HCT116 (cell line): Measurements from ENCODE around the gene CLIC6. TPM values are rescaled to one million over a fixed set of nuclear protein-coding genes. Genes with fewer than 3 reads are reported as not detected.

Experiments used
- ATAC-seq: fragments of 200-7000 bp; cut with Tn5 transposase; 2 replicates; pipeline ENCODE4 v1.9.1; 2020; ENCODE audit warnings: mild to moderate bottlenecking, moderate library complexity
- BruUV-seq: library from RNA; stranded (reverse); fragments of 400-500 nt; replicated peaks from 2 replicates; lab custom pipeline; 2021; lab: Mats Ljungman, UMichigan
- CTCF ChIA-PET: fragments of 300-600 bp; sonication (Branson Sonifier 250); formaldehyde crosslinking; loops from one replicate; lab custom pipeline; 2021; ENCODE audit warnings: antibody characterized with exemption; lab: Charles Lee
- POLR2A ChIA-PET: fragments of 300-600, 350-600 bp; sonication (Branson Sonifier 250); formaldehyde crosslinking; loops from one replicate; lab custom pipeline; 2021; ENCODE audit warnings: antibody characterized with exemption; lab: Charles Lee
- RAD21 ChIA-PET, 2 experiments: fragments of 300-600 bp; sonication (Branson Sonifier 250); formaldehyde crosslinking; loops; one replicate each; lab custom pipeline; 2023; ENCODE audit warnings: low total read pairs in 2 of 2; ENCODE audit not compliant: uncharacterized antibody in 2 of 2, unreplicated experiment in 2 of 2, low non-redundant PET in 1 of 2; lab: Charles Lee
- DNase-seq: peaks from one replicate; pipeline ENCODE4 v3.0.0-alpha.2; 2010; ENCODE audit warnings: low read depth, low spot score
- H2AFZ ChIP-seq: fragments of 200-600 bp; shearing (Covaris generic), sonication (generic); 2 replicates; pipeline ENCODE4 v1.6.1; 2017; ENCODE audit warnings: low read depth, mixed run types, mixed read lengths, antibody characterized with exemption, low read length; ENCODE audit not compliant: poor library complexity, severe bottlenecking
- H3K27ac ChIP-seq: 2 replicates; pipeline ENCODE4 v1.5.1; 2012; ENCODE audit warnings: low read depth, low read length
- H3K27me3 ChIP-seq: fragments of 200-600 bp; sonication (generic); 2 replicates; pipeline ENCODE4 v1.6.1; 2016; ENCODE audit warnings: mixed run types, low read length, mixed read lengths; ENCODE audit not compliant: insufficient read depth
- H3K36me3 ChIP-seq, 2 experiments: fragments of 200-500 bp in 1 of 2; fragments of 200-600 bp in 1 of 2; sonication (Bioruptor generic) in 1 of 2; sonication (generic) in 1 of 2; 2 replicates each; pipeline versions ENCODE4 v1.5.1 to v1.6.1; 2014 to 2016; ENCODE audit warnings: low read length in 2 of 2, inconsistent platforms in 1 of 2, mixed read lengths in 1 of 2, mixed run types in 1 of 2; ENCODE audit not compliant: insufficient read depth in 2 of 2, control insufficient read depth in 1 of 2
- H3K4me1 ChIP-seq, 2 experiments: fragments of 200-600 bp in 1 of 2; sonication (generic) in 1 of 2; 2 replicates each; pipeline versions ENCODE4 v1.5.1 to v1.6.1; 2012 to 2017; ENCODE audit warnings: low read length in 2 of 2, inconsistent platforms in 1 of 2, mild to moderate bottlenecking in 1 of 2, mixed read lengths in 1 of 2, mixed run types in 1 of 2, moderate library complexity in 1 of 2; ENCODE audit not compliant: insufficient read depth in 2 of 2, control insufficient read depth in 1 of 2
- H3K4me2 ChIP-seq: fragments of 200-600 bp; sonication (generic); 2 replicates; pipeline ENCODE4 v1.6.1; 2017; ENCODE audit warnings: mixed run types, low read length, mixed read lengths
- H3K4me3 ChIP-seq, 2 experiments: fragments of 200-600 bp in 1 of 2; sonication (generic) in 1 of 2; replicated peaks in 1 of 2; 2 replicates each; pipeline ENCODE4 v1.5.1; 2011 to 2016; ENCODE audit warnings: low read length in 2 of 2, control low read depth in 1 of 2, low read depth in 1 of 2, mild to moderate bottlenecking in 1 of 2, mixed read lengths in 1 of 2, mixed run types in 1 of 2
- H3K79me2 ChIP-seq: fragments of 200-600 bp; sonication (generic); 2 replicates; pipeline ENCODE4 v1.6.1; 2017; ENCODE audit warnings: mild to moderate bottlenecking, mixed run types, low read length, moderate library complexity, mixed read lengths; ENCODE audit not compliant: insufficient read depth
- H3K9ac ChIP-seq: fragments of 200-600 bp; sonication (generic); 2 replicates; pipeline ENCODE4 v1.6.1; 2016; ENCODE audit warnings: low read length, mixed read lengths
- H3K9me2 ChIP-seq: fragments of 200-600 bp; sonication (generic), shearing (Covaris generic); 2 replicates; pipeline ENCODE4 v1.6.1; 2017; ENCODE audit warnings: mixed run types, mild to moderate bottlenecking, moderate library complexity; ENCODE audit not compliant: insufficient read depth
- H3K9me3 ChIP-seq, 2 experiments: fragments of 200-500 bp in 1 of 2; fragments of 200-600 bp in 1 of 2; sonication (Bioruptor generic) in 1 of 2; sonication (generic) in 1 of 2; 2 replicates each; pipeline ENCODE4 v1.6.1; 2014 to 2017; ENCODE audit warnings: low read length in 2 of 2, mixed read lengths in 2 of 2, inconsistent platforms in 1 of 2, low read depth in 1 of 2, mild to moderate bottlenecking in 1 of 2, mixed run types in 1 of 2, moderate library complexity in 1 of 2; ENCODE audit not compliant: control insufficient read depth in 1 of 2, insufficient read depth in 1 of 2
- H4K20me1 ChIP-seq: fragments of 200-600 bp; sonication (generic), shearing (Covaris generic); 2 replicates; pipeline ENCODE4 v1.6.1; 2017; ENCODE audit warnings: mixed run types, mild to moderate bottlenecking, moderate library complexity; ENCODE audit not compliant: insufficient read depth
- CBX3 ChIP-seq: IDR thresholded peaks from 2 replicates; pipeline ENCODE4 v1.6.1; 2012; ENCODE audit warnings: low read depth
- EGR1 ChIP-seq: IDR thresholded peaks from 2 replicates; pipeline ENCODE4 v1.6.1; 2012; ENCODE audit warnings: low read depth
- EZH2 ChIP-seq: fragments of 200-600 bp; sonication (generic); IDR thresholded peaks from 2 replicates; pipeline ENCODE4 v1.6.1; 2017; ENCODE audit warnings: antibody characterized with exemption, mixed run types
- FOSL1 ChIP-seq: IDR thresholded peaks from 2 replicates; pipeline ENCODE4 v1.6.1; 2012; ENCODE audit warnings: low read depth
- JUND ChIP-seq: IDR thresholded peaks from 2 replicates; pipeline ENCODE4 v1.6.1; 2012
- RAD21 ChIP-seq: IDR thresholded peaks from 2 replicates; pipeline ENCODE4 v1.6.1; 2012; ENCODE audit warnings: low read depth, mild to moderate bottlenecking
- SP1 ChIP-seq: IDR thresholded peaks from 2 replicates; pipeline ENCODE4 v1.6.1; 2012; ENCODE audit warnings: low read depth
- SRF ChIP-seq: IDR thresholded peaks from 2 replicates; pipeline ENCODE4 v1.6.1; 2012; ENCODE audit warnings: low read depth
- TCF7L2 ChIP-seq: IDR thresholded peaks from 2 replicates; pipeline ENCODE4 v1.7.0; 2011; ENCODE audit warnings: borderline replicate concordance, inconsistent platforms; ENCODE audit not compliant: insufficient read depth, insufficient read length; ENCODE audit errors: extremely low read depth
- ZFX ChIP-seq: fragments of 450-650 bp; IDR thresholded peaks from 2 replicates; pipeline ENCODE4 v1.6.1; 2017
- intact Hi-C: fragments of 100-400 bp; cut with micrococcal nuclease; formaldehyde crosslinking; loops from 2 replicates; pipeline ENCODE4 v1.10.0; 2022
- total RNA-seq: library from RNA; stranded (reverse); gene quantifications from one replicate; pipeline ENCODE4 v1.2.1, GENCODE V29; 2021; ENCODE audit not compliant: unreplicated experiment
- TF ChIP-seq, protein P1 (sequence below): IDR thresholded peaks from 2 replicates; pipeline ENCODE4 v1.6.1; 2011; ENCODE audit warnings: mild to moderate bottlenecking, low read length, moderate library complexity; ENCODE audit not compliant: insufficient replicate concordance; ENCODE audit errors: extremely low read depth
- TF ChIP-seq, protein P2 (sequence below), 3 experiments: fragments of 200-600 bp in 1 of 3; sonication (generic) in 1 of 3; IDR thresholded peaks in 2 of 3; conservative IDR thresholded peaks in 1 of 3; 2 replicates each; pipeline ENCODE4 v1.5.1; 2012 to 2017; ENCODE audit warnings: low read depth in 2 of 3, low read length in 2 of 3, antibody characterized with exemption in 1 of 3, borderline replicate concordance in 1 of 3, control low read depth in 1 of 3, mild to moderate bottlenecking in 1 of 3, mixed read lengths in 1 of 3, mixed run types in 1 of 3, moderate library complexity in 1 of 3; ENCODE audit not compliant: insufficient read depth in 1 of 3
- TF ChIP-seq, protein P3 (sequence below): IDR thresholded peaks from 2 replicates; pipeline ENCODE4 v1.6.1; 2012

The CLIC6 gene
- total RNA-seq, 1 experiment from 2014 or later = 0.05 TPM

DNA sequence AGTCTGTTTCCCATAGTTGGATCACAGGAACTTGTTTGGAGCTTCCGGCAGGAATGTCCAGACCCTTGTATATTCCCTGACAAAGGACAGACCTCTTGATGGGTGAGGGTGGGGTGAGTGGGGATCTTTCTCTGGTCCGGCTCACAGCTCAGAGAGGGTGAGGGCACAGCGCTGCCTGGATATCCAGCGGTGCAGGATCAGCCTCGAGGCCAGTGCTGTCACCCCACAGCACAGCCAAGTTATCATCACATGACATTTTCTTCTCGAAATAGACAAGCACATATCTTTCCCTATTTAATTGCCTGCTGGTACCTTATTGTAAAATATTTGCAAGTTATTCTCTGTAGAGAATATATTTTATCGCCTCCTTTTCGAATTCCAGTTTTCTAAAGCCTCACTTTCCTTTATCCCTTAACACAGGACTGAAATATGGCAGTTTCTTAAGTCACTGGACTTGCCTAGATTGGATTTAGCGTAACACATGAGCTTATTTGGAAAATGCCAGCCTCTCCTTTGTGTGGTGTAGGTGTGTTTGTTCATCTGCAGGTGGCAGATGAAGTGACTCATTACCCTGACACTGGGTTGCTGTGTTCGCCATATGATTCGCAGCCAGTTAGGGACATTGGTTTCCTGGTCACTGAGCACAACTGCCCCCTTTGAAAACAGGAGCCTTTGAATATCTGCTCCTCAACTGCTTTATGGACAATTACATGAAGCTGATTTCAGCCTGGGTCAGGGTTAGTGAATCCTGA is 21.4 kb downstream of the CLIC6 start:
- no peak for TF ChIP-seq EGR1
- TF ChIP-seq SP1 = peak; percentile 26; the same call in 1 of the 2 replicates
- no peak for TF ChIP-seq SRF
- TF ChIP-seq RAD21 = 0 out of 2 replicates have a peak, but pooled peaks have one; percentile 7
- TF ChIP-seq, protein P1, sequence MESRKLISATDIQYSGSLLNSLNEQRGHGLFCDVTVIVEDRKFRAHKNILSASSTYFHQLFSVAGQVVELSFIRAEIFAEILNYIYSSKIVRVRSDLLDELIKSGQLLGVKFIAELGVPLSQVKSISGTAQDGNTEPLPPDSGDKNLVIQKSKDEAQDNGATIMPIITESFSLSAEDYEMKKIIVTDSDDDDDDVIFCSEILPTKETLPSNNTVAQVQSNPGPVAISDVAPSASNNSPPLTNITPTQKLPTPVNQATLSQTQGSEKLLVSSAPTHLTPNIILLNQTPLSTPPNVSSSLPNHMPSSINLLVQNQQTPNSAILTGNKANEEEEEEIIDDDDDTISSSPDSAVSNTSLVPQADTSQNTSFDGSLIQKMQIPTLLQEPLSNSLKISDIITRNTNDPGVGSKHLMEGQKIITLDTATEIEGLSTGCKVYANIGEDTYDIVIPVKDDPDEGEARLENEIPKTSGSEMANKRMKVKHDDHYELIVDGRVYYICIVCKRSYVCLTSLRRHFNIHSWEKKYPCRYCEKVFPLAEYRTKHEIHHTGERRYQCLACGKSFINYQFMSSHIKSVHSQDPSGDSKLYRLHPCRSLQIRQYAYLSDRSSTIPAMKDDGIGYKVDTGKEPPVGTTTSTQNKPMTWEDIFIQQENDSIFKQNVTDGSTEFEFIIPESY = no peak
- TF ChIP-seq, protein P2, sequence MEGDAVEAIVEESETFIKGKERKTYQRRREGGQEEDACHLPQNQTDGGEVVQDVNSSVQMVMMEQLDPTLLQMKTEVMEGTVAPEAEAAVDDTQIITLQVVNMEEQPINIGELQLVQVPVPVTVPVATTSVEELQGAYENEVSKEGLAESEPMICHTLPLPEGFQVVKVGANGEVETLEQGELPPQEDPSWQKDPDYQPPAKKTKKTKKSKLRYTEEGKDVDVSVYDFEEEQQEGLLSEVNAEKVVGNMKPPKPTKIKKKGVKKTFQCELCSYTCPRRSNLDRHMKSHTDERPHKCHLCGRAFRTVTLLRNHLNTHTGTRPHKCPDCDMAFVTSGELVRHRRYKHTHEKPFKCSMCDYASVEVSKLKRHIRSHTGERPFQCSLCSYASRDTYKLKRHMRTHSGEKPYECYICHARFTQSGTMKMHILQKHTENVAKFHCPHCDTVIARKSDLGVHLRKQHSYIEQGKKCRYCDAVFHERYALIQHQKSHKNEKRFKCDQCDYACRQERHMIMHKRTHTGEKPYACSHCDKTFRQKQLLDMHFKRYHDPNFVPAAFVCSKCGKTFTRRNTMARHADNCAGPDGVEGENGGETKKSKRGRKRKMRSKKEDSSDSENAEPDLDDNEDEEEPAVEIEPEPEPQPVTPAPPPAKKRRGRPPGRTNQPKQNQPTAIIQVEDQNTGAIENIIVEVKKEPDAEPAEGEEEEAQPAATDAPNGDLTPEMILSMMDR (IDR thresholded peaks at IDR 0.05 in 2 of 3, conservative IDR thresholded peaks at IDR 0.05 in 1 of 3; ENCODE audit: borderline replicate concordance in 1 of 3, insufficient read depth in 1 of 3, low read depth in 2 of 3, low read length in 2 of 3) = no peak
- TF ChIP-seq EZH2 = no peak
- TF ChIP-seq, protein P3, sequence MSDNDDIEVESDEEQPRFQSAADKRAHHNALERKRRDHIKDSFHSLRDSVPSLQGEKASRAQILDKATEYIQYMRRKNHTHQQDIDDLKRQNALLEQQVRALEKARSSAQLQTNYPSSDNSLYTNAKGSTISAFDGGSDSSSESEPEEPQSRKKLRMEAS = peak; percentile 32; the same call in 1 of the 2 replicates
- no peak for TF ChIP-seq TCF7L2
- peak; percentile 51 for TF ChIP-seq JUND
- TF ChIP-seq CBX3 = peak; percentile 58; the same call in 1 of the 2 replicates
- TF ChIP-seq FOSL1 = 0 out of 2 replicates have a peak, but pooled peaks have one; percentile 25
- TF ChIP-seq ZFX = no peak
- TF ChIP-seq, all 23 proteins: peak for 6
- intact Hi-C loops = loop anchor here (5.0 kb wide), 3 partner anchors 197 to 1337 kb away; no protein-coding TSS in a partner anchor

More for the DNA sequence above, 21.4 kb downstream of the CLIC6 start:
- no peaks in the 10 kb centered on the region for H3K9me2 ChIP-seq
- H3K27ac ChIP-seq = no peak overlapping the region
- H3K4me2 ChIP-seq = peak overlapping the region; percentile 47
- H2AFZ ChIP-seq = no peak overlapping the region
- H3K27me3 ChIP-seq = peaks cover 3% of the 10 kb centered on the region; the same call in 1 of the 2 replicates
- no peaks in the 10 kb centered on the region for H3K9me3 ChIP-seq
- H3K9ac ChIP-seq = no peak overlapping the region
- ChIA-PET POLR2A (interaction anchor here (0.7 kb wide), 1 partner anchor 795 kb away, joined by 3 read pairs; no protein-coding TSS in a partner anchor), RAD21 (interaction anchor here in 1 of 2 experiments (1.1 kb wide), 1 partner anchor 1150 kb away, joined by 4 read pairs; no protein-coding TSS in a partner anchor), CTCF (interaction anchor here (0.6 to 2.1 kb wide), 7 partner anchors 22 to 1422 kb away, joined by 3 to 6 read pairs (median 5); no protein-coding TSS in a partner anchor)
- no peaks in the 10 kb centered on the region for H4K20me1 ChIP-seq
- H3K4me3 ChIP-seq = no peak overlapping the region
- H3K79me2 ChIP-seq = no peaks in the 10 kb centered on the region
- ATAC-seq = peak; percentile 81
- BruUV-seq = no TSS peak
- H3K36me3 ChIP-seq = no peaks in the 10 kb centered on the region
- H3K4me1 ChIP-seq = peaks cover 10 to 15% of the 10 kb centered on the region in 2 experiments
- DNase-seq = peak; percentile 66
